ENCODE measurements around the gene LTK. TPM values are rescaled to one million over a fixed set of nuclear protein-coding genes. Genes with fewer than 3 reads are reported as not detected.

The LTK gene
- total and polyA plus RNA-seq, 2 of the 4 experiments (the other 2 are of a cell fraction), result 0.18 to 0.62 TPM

GRCh38 chr15:41505776-41506175 lies 7.9 kb downstream of the LTK start:
- in situ Hi-C loops (cut with MboI; ENCODE audit: low sequenced_read_pairs) (no loop called here), dilution Hi-C loops (cut with HindIII; ENCODE audit: low sequenced_read_pairs, unreplicated experiment) (no loop called here), intact Hi-C loops (cut with micrococcal nuclease) (no loop called here)
- Histone ChIP-seq H3K4me3 (ENCODE audit: insufficient read depth, low read depth, low read length) (no peak overlapping the region), H2BK120ac (ENCODE audit: low read depth, low read length) (no peak overlapping the region), H4K8ac (ENCODE audit: low read depth in 2 of 2, low read length in 2 of 2) (no peak overlapping the region), H3K4me2 (ENCODE audit: low read depth, low read length) (no peak overlapping the region), H3K9me3 (ENCODE audit: control insufficient read depth, insufficient read depth, low read length) (no peaks in the 10 kb centered on the region), H3K18ac (ENCODE audit: low read depth, low read length) (no peak overlapping the region), H2AK9ac (replicated peaks; ENCODE audit: low read depth, low read length, poor library complexity) (no peak overlapping the region), H3K23ac (ENCODE audit: low read depth, low read length) (no peak overlapping the region), H3K4me1 (ENCODE audit: control insufficient read depth, insufficient read depth, low read length) (peaks cover 2% of the 10 kb centered on the region; the same call in 1 of the 2 replicates), H2BK15ac (ENCODE audit: low read depth, low read length) (no peak overlapping the region), H4K20me1 (ENCODE audit: insufficient read depth, low read length) (peaks cover 4% of the 10 kb centered on the region; the same call in 1 of the 2 replicates), H3K36me3 (ENCODE audit: control insufficient read depth, insufficient read depth, low read length) (no peaks in the 10 kb centered on the region), H3K9me1 (ENCODE audit: insufficient read depth, low read length) (no peaks in the 10 kb centered on the region), H4K91ac (ENCODE audit: insufficient read depth, low read depth, low read length) (no peak overlapping the region), H3K56ac (ENCODE audit: extremely low read depth, insufficient read depth, low read length) (no peak overlapping the region), H3K4ac (ENCODE audit: low read depth, low read length) (no peak overlapping the region), H4K5ac (ENCODE audit: low read depth, low read length) (no peak overlapping the region), H2BK5ac (ENCODE audit: low read depth, low read length, poor library complexity, severe bottlenecking) (no peak overlapping the region), H3K14ac (replicated peaks; ENCODE audit: low read depth, low read length) (no peak overlapping the region), H3K27ac (ENCODE audit: insufficient read depth, low read length) (no peak overlapping the region), H2AFZ (replicated peaks; ENCODE audit: low read length, poor library complexity) (no peak overlapping the region), H2AK5ac (ENCODE audit: low read depth, low read length) (no peak overlapping the region), H3K79me1 (ENCODE audit: low read depth in 1 of 2, low read length in 2 of 2) (no peaks in the 10 kb centered on the region), H3K27me3 (ENCODE audit: control insufficient read depth, insufficient read depth, low read length) (peaks cover 24% of the 10 kb centered on the region), H3K9ac (ENCODE audit: low read depth, low read length) (no peak overlapping the region), H2BK20ac (ENCODE audit: low read depth, low read length) (no peak overlapping the region)
- CTCF ChIA-PET, result no interaction called here
- POLR2A ChIA-PET (ENCODE audit: unreplicated experiment), result no interaction called here
- DNase-seq (no peak), ATAC-seq (ENCODE audit: low read depth) (no peak)
- no TSS peak for BruUV-seq (replicated peaks)
- TF ChIP-seq RFX5 (IDR thresholded peaks at IDR 0.05; ENCODE audit: low read depth, low read length), result no peak
- WGBS, 2 experiments (ENCODE audit: extremely low coverage in 2 of 2, insufficient read length in 1 of 2), result no CpG with 5 or more reads among the region's 4 CpGs

All from IMR-90 (cell line).